ENCODE data around the gene GRM7. TPM values are rescaled to one million over a fixed set of nuclear protein-coding genes. Genes with fewer than 3 reads are reported as not detected.

Gene GRM7
- total RNA-seq, 1 experiment from 2014 or later, result not detected

GRCh38 chr3:7095116-7095515 lies 234.2 kb downstream of the GRM7 start:
- no TSS peak for BruUV-seq (replicated peaks)
- Histone ChIP-seq H3K36me3 (ENCODE audit: insufficient read depth, low read length, poor library complexity, severe bottlenecking) (no peaks in the 10 kb centered on the region), H3K4me3 (ENCODE audit: low read depth, low read length, poor library complexity, severe bottlenecking) (no peak overlapping the region), H3K4me1 (ENCODE audit: insufficient read depth, low read length, poor library complexity, severe bottlenecking) (no peaks in the 10 kb centered on the region), H3K27ac (ENCODE audit: low read depth, low read length, poor library complexity, severe bottlenecking) (no peak overlapping the region), H3K9me3 (ENCODE audit: low read depth, low read length, poor library complexity, severe bottlenecking) (peaks cover 6% of the 10 kb centered on the region), H3K27me3 (replicated peaks; ENCODE audit: insufficient read depth, low read depth, low read length, poor library complexity) (no peaks in the 10 kb centered on the region)
- TF ChIP-seq EZH2 (IDR thresholded peaks at IDR 0.05; ENCODE audit: borderline replicate concordance, low read depth, low read length, poor library complexity, severe bottlenecking) (no peak), CTCF (conservative IDR thresholded peaks at IDR 0.05; ENCODE audit: low read depth, low read length) (no peak)
- ChIA-PET CTCF (no interaction called here), POLR2A (ENCODE audit: low non-redundant PET) (no interaction called here)
- peak; percentile 73 for DNase-seq (ENCODE audit: low spot score)
- intact Hi-C loops (cut with micrococcal nuclease; ENCODE audit: unreplicated experiment), result loop anchor here (5.0 kb wide), 1 partner anchor 1217 kb away; no protein-coding TSS in a partner anchor

GRCh38 chr3:7100136-7100535 lies 239.2 kb downstream of the GRM7 start:
- peak; percentile 89 for DNase-seq (ENCODE audit: low spot score)
- no TSS peak for BruUV-seq (replicated peaks)
- H3K27ac ChIP-seq (ENCODE audit: low read depth, low read length, poor library complexity, severe bottlenecking), result no peak overlapping the region
- no peaks in the 10 kb centered on the region for H3K36me3 ChIP-seq (ENCODE audit: insufficient read depth, low read length, poor library complexity, severe bottlenecking)
- ChIA-PET POLR2A (ENCODE audit: low non-redundant PET) (no interaction called here), CTCF (no interaction called here)
- peaks cover 6% of the 10 kb centered on the region for H3K9me3 ChIP-seq (ENCODE audit: low read depth, low read length, poor library complexity, severe bottlenecking)
- no peak overlapping the region for H3K4me3 ChIP-seq (ENCODE audit: low read depth, low read length, poor library complexity, severe bottlenecking)
- no peak for TF ChIP-seq EZH2 (IDR thresholded peaks at IDR 0.05; ENCODE audit: borderline replicate concordance, low read depth, low read length, poor library complexity, severe bottlenecking)
- no peak for TF ChIP-seq CTCF (conservative IDR thresholded peaks at IDR 0.05; ENCODE audit: low read depth, low read length)
- H3K4me1 ChIP-seq (ENCODE audit: insufficient read depth, low read length, poor library complexity, severe bottlenecking), result peaks cover 9% of the 10 kb centered on the region
- no peaks in the 10 kb centered on the region for H3K27me3 ChIP-seq (replicated peaks; ENCODE audit: insufficient read depth, low read depth, low read length, poor library complexity)
- intact Hi-C loops (cut with micrococcal nuclease; ENCODE audit: unreplicated experiment), result no loop called here

- Histone ChIP-seq H3K27me3 (replicated peaks; ENCODE audit: insufficient read depth, low read depth, low read length, poor library complexity) (no peaks in the 10 kb centered on the region), H3K9me3 (ENCODE audit: low read depth, low read length, poor library complexity, severe bottlenecking) (no peaks in the 10 kb centered on the region), H3K36me3 (ENCODE audit: insufficient read depth, low read length, poor library complexity, severe bottlenecking) (no peaks in the 10 kb centered on the region), H3K4me3 (ENCODE audit: low read depth, low read length, poor library complexity, severe bottlenecking) (no peak overlapping the region), H3K27ac (ENCODE audit: low read depth, low read length, poor library complexity, severe bottlenecking) (no peak overlapping the region), H3K4me1 (ENCODE audit: insufficient read depth, low read length, poor library complexity, severe bottlenecking) (no peaks in the 10 kb centered on the region)
- intact Hi-C loops (cut with micrococcal nuclease; ENCODE audit: unreplicated experiment), result no loop called here
- POLR2A ChIA-PET (ENCODE audit: low non-redundant PET), result no interaction called here
- TF ChIP-seq CTCF (conservative IDR thresholded peaks at IDR 0.05; ENCODE audit: low read depth, low read length), result no peak
- no peak for TF ChIP-seq EZH2 (IDR thresholded peaks at IDR 0.05; ENCODE audit: borderline replicate concordance, low read depth, low read length, poor library complexity, severe bottlenecking)
- no peak for DNase-seq (ENCODE audit: low spot score)
- CTCF ChIA-PET, result no interaction called here
- BruUV-seq (replicated peaks), result no TSS peak
These were observed 245.7 kb downstream of the GRM7 start for GRCh38 chr3:7106635-7107034.

Measured in A673 (cell line).